Head of caudate nucleus (tissue), 42 donors: Measurements from ENCODE around the gene SYPL2.
"Not testable (repeated sequence)": the region's sequence is repeated elsewhere in the genome, so short reads cannot be mapped to it uniquely, and the experiment has no call there.

Experiments used
- DNase-seq, 42 donors: peaks; one replicate each; pipeline versions ENCODE4 v3.0.0 to v3.0.0-alpha.2; 2020 to 2021; ENCODE audit warnings: mixed read lengths in 7 of 42
- intact Hi-C: fragments of 100-400 bp; cut with DNase I; formaldehyde crosslinking; loops from one replicate; pipeline ENCODE4 v1.15.0; 2022

Gene SYPL2

GRCh38 chr1:109468061-109468460 is 1.7 kb downstream of the SYPL2 start:
- no peak for DNase-seq
- intact Hi-C loops = no loop called here

GRCh38 chr1:109468903-109469302 is 2.6 kb downstream of the SYPL2 start:
- intact Hi-C loops = no loop called here
- DNase-seq = no peak

- peak in 1 of 42 donors; percentile 18 for DNase-seq
- intact Hi-C loops = no loop called here
These were observed 3.9 kb downstream of the SYPL2 start for GRCh38 chr1:109470245-109470644.

- intact Hi-C loops = no loop called here
These were observed 6.4 kb downstream of the SYPL2 start for GRCh38 chr1:109472779-109473178.

GRCh38 chr1:109473284-109474057 is 7.1 kb downstream of the SYPL2 start:
- intact Hi-C loops, DNase-seq: not testable (repeated sequence)

More at GRCh38 chr1:109472779-109473178, 6.4 kb downstream of the SYPL2 start:
- DNase-seq = no peak

GRCh38 chr1:109474697-109475096 is 8.4 kb downstream of the SYPL2 start:
- intact Hi-C loops = no loop called here
- DNase-seq = no peak

GRCh38 chr1:109475261-109475660 is 8.9 kb downstream of the SYPL2 start:
- intact Hi-C loops = no loop called here
- no peak for DNase-seq

- intact Hi-C loops = no loop called here
- DNase-seq = no peak
These were observed 10.5 kb downstream of the SYPL2 start for GRCh38 chr1:109476825-109477224.

GRCh38 chr1:109477821-109478220 is 11.5 kb downstream of the SYPL2 start:
- DNase-seq = no peak
- intact Hi-C loops = no loop called here

- no peak for DNase-seq
- intact Hi-C loops = no loop called here
These were observed 12.5 kb downstream of the SYPL2 start for GRCh38 chr1:109478806-109479205.

GRCh38 chr1:109479311-109479710 is 13.0 kb downstream of the SYPL2 start:
- DNase-seq = peak in 3 of 42 donors; percentile 5 to 17 (median 9)
- intact Hi-C loops = no loop called here

GRCh38 chr1:109479901-109480300 is 13.6 kb downstream of the SYPL2 start:
- DNase-seq = peak in 2 of 42 donors; percentile 1 to 12
- intact Hi-C loops = loop anchor here (5.0 kb wide), 1 partner anchor 53 kb away; the partner anchor contains the start of gene PSMA5

GRCh38 chr1:109481646-109482045 is 15.3 kb downstream of the SYPL2 start:
- DNase-seq = no peak
- intact Hi-C loops = loop anchor here (5.0 kb wide), 1 partner anchor 54 kb away; the partner anchor contains the start of gene PSMA5

- no peak for DNase-seq
- intact Hi-C loops = loop anchor here (5.0 kb wide), 1 partner anchor 55 kb away; the partner anchor contains the start of gene PSMA5
These were observed 15.9 kb downstream of the SYPL2 start for GRCh38 chr1:109482242-109482641.

GRCh38 chr1:109482791-109483671 is 16.7 kb downstream of the SYPL2 start:
- peak; percentile 31 to 85 (median 64) for DNase-seq
- intact Hi-C loops = loop anchor here (5.0 kb wide), 1 partner anchor 56 kb away; the partner anchor contains the start of gene PSMA5

GRCh38 chr1:109483672-109484518 is 17.5 kb downstream of the SYPL2 start, which contains the start of gene ATXN7L2:
Gene ATXN7L2 (plus strand): TSS chr1:109483905. CDS start chr1:109483954, 49 bp downstream.
- peak; percentile 75 to 96 (median 94) for DNase-seq
- intact Hi-C loops = loop anchor here (5.0 kb wide), 1 partner anchor 57 kb away; the partner anchor contains the start of gene PSMA5

GRCh38 chr1:109484519-109484975 is 18.2 kb downstream of the SYPL2 start:
- no peak for DNase-seq
- intact Hi-C loops = loop anchor here (5.0 kb wide), 1 partner anchor 57 kb away; the partner anchor contains the start of gene PSMA5

GRCh38 chr1:109485001-109485400 is 18.7 kb downstream of the SYPL2 start:
- intact Hi-C loops = no loop called here
- no peak for DNase-seq
